GM18507 (cell line): ENCODE results near the gene FAM53A.
"Not testable (repeated sequence)": the region's sequence is repeated elsewhere in the genome, so short reads cannot be mapped to it uniquely, and the experiment has no call there.

Experiments used
- DNase-seq: peaks from one replicate; pipeline ENCODE4 v3.0.0; 2011; ENCODE audit warnings: low read depth; ENCODE audit not compliant: insufficient read length; ENCODE audit errors: extremely low spot score
- FAIRE-seq: peaks from 2 replicates; lab custom pipeline; 2011; peaks lifted over from hg19 to GRCh38; lab: Jason Lieb, UNC

The FAM53A gene

DNA sequence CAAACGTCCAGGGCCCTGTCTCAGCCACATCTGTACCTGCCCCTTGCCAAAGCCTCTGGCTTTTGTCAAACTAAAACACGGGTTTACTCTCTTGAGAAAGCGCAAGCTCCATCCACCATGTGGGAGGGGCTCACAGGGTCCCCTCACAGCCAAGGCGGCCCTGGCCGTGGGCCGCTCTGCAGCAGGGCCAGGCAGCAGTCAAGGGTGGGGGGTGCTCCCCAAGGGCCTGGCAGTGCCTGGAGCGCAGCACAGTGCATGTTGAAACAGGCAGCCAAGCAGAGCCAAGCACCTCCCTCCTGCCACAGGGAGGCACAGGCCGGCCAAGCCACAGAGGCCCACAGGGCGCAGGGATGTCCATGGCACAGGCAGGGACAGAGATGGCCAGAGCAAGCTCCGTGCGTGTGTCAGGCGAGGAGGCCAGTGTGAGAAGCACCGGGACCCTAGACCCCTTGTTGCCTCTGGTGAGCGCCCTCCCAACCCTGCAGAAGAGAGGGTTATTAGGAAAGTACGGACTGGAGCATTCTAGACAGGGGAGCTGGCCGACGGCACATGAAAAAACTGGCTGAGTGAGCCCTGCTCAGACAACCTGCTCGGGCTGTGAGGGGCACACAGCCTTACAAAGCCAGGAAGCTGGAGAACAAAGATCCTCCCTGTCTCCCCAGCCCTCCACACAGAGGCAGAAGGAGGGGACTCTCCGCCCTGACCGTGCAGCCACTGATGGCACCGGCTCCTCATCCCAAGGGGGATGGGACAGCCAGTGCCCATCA is 39.0 kb downstream of the FAM53A start:
- DNase-seq (no peak), FAIRE-seq (no peak)

DNA sequence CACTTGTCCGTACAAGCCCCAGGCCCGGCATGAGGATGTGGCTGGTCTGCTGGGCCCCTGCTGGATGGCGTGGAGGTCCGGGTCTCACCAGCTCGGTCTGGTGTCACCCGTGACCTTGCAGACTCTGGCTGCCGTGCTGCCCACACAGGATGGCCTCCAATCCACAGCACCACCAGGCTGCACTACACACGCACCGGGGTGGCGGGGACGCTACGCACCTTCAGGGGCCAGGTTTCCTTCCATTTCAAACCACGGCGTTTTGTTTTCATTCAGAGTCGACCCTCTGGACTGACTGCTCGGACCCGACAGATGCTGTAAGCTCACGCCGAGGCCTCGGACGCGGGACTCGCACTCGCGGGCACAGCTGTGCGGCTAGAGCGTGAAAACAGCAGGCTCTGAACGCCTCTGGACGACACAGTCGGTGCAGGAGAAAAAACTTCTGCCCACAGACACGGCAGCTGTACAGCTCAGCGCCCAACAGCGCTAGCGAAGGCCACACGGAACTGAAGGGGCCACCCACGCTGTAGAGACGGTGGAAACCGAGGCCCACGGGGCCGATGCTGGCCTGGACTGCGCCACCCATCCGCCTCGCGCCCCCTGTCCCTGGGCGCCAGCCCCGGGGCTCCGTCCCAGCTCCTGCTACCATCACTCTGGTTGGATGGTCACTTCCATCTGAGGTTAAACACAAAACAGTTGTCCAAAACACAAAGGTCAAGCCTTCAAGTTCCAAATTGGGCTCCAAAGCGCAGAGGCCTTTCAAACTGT is 40.0 kb downstream of the FAM53A start:
- FAIRE-seq = no peak
- DNase-seq = no peak

GRCh38 chr4:1642196-1642951 is 41.7 kb downstream of the FAM53A start:
- no peak for FAIRE-seq
- no peak for DNase-seq

GRCh38 chr4:1641671-1642070 is 42.4 kb downstream of the FAM53A start:
- no peak for DNase-seq
- FAIRE-seq = no peak

DNA sequence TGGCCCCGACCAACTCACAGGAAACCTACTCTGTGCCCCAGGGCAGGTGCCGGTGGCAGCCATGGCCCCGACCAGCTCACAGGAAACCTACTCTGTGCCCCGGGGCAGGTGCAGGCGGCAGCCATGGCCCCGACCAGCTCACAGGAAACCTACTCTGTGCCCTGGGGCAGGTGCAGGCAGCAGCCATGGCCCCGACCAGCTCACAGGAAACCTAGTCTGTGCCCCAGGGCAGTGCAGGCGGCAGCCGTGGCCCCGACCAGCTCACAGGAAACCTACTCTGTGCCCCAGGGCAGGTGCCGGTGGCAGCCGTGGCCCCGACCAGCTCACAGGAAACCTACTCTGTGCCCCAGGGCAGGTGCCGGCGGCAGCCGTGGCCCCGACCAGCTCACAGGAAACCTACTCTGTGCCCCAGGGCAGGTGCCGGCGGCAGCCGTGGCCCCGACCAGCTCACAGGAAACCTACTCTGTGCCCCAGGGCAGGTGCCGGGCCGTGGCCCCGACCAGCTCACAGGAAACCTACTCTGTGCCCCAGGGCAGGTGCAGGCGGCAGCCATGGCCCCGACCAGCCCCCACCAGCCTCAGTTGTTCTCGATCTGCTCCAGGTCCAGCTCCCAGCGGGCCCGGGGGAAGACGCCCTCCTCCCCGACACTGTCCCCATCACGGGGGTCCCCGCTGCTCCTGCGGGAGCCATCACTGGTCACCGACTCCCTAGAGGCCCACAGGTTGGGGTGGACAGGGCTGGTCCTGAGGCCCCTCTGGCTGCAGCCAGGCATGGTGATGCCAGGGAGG is 43.2 kb downstream of the FAM53A start:
- not testable (repeated sequence) for DNase-seq, FAIRE-seq

DNA sequence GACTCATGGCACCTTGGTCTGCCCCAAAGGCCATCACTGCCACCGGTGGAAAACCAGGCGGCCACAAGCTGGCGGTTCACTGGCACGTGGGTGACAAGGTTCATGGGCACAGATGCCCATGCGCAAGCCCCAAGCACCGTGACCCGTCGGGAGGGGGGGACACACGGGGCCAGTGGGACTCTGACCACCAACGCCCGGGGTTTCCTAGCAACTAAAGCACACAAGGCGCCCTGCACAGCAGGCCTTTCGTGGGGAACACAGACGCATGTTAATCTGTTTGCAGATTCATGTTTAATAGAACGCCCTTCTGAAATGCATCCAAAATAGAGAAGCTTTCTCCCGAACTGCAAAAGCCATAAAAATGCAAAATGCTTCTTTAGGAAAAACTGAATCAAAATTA is 43.9 kb downstream of the FAM53A start:
- no peak for FAIRE-seq

DNA sequence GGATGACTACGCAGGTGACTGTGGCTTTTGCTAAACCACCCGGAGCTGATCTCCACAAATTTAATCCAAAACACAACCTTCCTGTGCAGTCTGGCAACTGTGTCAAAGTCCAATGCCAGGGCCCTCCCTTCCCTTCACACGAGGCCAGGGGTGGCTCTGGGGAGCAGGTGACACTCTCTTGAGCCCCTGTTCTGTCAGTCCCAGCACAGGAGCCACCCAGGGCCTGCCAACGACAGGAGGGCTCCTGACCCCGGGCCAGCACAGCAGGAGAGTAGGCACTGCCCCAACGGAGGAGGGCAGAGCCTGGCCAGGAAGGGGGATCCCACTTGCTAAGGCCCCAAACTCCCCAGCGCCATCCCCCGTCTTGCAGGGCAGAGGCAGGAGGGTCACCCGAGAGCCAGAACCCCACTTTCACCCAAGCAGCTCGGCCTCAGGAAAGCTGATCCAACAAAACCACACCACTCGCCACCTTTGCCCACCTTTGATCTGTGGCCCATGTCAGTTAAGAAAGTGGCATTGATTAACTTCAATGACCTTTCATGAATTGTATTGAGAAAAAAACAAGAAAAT is 44.7 kb downstream of the FAM53A start:
- no peak for FAIRE-seq
- no peak for DNase-seq

More for the DNA sequence above, 43.9 kb downstream of the FAM53A start:
- DNase-seq = no peak

DNA sequence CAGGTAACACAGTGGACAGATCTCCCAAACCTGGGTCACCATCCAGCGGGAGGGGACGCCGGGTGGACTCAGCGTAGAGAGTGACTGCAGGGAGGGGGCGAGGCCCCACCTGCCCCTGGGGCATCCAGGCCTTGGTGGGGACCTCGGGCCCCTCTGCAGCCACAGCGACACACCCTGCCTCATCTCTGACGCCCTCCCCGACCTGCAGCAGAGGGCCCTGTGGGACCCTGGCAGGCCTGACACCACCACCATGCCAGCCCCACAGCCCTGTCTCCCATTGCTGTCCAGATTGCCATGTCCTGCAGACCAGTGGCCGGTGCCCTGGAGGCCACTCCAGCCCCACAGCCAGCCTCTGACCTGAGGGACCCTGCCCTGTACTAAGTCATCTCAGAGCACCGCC is 45.2 kb downstream of the FAM53A start:
- FAIRE-seq = no peak
- no peak for DNase-seq

GRCh38 chr4:1638272-1638598 is 45.9 kb downstream of the FAM53A start:
- no peak for DNase-seq
- FAIRE-seq = no peak

DNA sequence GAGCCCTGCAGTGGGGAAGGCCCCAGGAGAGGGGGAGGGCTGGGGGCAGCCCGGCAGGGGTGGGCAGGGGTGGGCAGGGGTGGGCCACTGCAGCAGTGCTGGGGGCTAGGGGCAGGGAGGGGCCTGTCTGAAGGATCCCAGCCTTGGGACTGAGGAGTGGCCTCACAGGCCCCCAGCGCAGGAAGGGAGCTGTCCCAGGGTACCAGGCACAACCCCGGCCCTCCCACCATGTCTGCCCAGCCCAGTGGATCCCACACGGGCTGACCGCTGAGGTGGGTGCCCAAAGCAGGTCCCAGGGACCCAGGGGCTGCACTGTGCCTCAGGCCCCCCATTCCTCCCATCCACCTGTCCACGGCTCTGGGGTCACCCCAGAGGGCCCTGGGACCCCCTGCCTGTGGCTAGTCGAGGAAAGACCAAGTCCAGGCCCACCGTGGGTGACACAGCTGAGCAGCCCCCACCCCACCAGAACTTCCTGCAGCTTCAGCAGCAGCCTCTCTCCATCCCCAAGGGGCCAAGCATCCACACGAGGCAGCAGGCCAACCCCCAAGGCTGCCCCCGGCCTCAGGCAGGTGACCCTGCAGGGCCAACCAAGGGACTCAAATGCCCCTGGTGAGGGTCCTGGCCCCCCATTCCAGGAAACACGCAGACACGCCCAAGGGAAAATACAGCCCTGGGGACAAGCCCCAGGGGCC is 46.4 kb downstream of the FAM53A start:
- DNase-seq = no peak
- FAIRE-seq = no peak

DNA sequence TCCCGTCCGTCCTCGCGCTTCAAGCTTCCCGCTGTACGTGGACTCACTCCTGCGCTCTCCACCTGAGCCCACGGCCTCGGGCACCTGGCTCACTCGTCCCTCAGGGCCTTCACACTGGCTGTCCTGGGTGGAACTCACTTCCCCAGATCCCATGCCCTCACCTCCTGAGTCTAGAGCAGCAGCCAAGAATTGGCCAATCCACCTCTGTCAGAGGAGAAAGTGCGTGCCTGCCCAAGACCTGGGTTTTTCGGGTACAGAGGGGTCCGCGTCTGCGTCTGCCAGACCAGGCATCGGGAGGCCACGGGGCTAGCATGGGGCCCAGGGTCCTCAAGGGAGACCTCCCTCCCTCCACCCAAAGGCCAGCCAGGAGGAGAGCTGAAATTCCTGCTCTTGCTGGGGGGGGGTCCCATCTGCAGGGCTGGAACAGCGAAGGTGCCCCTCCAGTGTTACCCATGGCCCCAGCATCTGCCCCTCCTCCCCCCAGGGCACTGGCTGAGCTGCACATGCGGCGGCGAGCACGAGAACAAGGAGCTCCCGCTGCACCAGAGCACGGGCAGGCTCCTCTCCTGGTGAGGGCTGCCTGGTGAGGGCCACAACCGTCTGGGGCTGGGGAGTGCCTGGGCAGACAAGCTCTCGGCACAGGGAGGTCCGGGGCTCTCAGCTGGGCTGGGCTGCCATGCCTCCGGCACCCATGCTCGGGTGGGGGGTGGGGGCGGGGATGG is 47.5 kb downstream of the FAM53A start:
- FAIRE-seq (no peak), DNase-seq (no peak)

GRCh38 chr4:1635464-1635863 is 48.6 kb downstream of the FAM53A start:
- no peak for DNase-seq
- FAIRE-seq = no peak

GRCh38 chr4:1633993-1634392 is 50.1 kb downstream of the FAM53A start:
- DNase-seq (no peak), FAIRE-seq (no peak)

- FAIRE-seq (no peak), DNase-seq (no peak)
Measured at GRCh38 chr4:1632109-1633104, 51.7 kb downstream of the FAM53A start.

- FAIRE-seq = no peak
Measured at GRCh38 chr4:1631136-1631535, 53.0 kb downstream of the FAM53A start.

GRCh38 chr4:1630266-1630665 is 53.8 kb downstream of the FAM53A start:
- FAIRE-seq = no peak
- DNase-seq = no peak

More at GRCh38 chr4:1631136-1631535, 53.0 kb downstream of the FAM53A start:
- DNase-seq = no peak

DNA sequence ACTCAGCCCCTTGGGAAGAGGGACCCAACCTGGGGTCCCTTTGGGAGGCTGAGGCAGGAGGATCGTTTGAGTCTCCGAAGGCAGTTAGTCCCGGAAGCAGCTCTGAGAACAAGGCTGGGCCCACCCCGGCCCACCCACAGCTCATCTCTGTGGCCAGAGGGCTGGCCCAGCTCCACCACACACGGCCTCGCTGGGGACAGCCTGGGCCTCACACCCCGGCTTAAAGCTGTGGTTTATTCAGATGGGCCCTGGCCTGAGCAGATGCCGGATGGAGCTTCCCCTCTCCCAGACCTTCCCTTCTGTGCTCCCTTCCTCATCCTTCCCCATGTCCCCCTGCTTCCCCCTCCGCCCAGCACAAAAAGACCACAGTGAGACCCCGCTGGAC is 54.4 kb downstream of the FAM53A start:
- FAIRE-seq = no peak
- no peak for DNase-seq
